GM12872 (cell line): ENCODE data around the gene LY6G5B.

Experiments
- TF ChIP-seq, protein P1 (sequence below): IDR thresholded peaks from 3 replicates; pipeline ENCODE4 v1.5.1; 2011; ENCODE audit warnings: low read depth, mild to moderate bottlenecking, low read length, moderate library complexity; ENCODE audit not compliant: insufficient read depth

Gene LY6G5B

GRCh38 chr6:31634131-31634530 is 35.6 kb upstream of the LY6G5B start:
- TF ChIP-seq, protein P1, sequence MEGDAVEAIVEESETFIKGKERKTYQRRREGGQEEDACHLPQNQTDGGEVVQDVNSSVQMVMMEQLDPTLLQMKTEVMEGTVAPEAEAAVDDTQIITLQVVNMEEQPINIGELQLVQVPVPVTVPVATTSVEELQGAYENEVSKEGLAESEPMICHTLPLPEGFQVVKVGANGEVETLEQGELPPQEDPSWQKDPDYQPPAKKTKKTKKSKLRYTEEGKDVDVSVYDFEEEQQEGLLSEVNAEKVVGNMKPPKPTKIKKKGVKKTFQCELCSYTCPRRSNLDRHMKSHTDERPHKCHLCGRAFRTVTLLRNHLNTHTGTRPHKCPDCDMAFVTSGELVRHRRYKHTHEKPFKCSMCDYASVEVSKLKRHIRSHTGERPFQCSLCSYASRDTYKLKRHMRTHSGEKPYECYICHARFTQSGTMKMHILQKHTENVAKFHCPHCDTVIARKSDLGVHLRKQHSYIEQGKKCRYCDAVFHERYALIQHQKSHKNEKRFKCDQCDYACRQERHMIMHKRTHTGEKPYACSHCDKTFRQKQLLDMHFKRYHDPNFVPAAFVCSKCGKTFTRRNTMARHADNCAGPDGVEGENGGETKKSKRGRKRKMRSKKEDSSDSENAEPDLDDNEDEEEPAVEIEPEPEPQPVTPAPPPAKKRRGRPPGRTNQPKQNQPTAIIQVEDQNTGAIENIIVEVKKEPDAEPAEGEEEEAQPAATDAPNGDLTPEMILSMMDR, result no peak

DNA sequence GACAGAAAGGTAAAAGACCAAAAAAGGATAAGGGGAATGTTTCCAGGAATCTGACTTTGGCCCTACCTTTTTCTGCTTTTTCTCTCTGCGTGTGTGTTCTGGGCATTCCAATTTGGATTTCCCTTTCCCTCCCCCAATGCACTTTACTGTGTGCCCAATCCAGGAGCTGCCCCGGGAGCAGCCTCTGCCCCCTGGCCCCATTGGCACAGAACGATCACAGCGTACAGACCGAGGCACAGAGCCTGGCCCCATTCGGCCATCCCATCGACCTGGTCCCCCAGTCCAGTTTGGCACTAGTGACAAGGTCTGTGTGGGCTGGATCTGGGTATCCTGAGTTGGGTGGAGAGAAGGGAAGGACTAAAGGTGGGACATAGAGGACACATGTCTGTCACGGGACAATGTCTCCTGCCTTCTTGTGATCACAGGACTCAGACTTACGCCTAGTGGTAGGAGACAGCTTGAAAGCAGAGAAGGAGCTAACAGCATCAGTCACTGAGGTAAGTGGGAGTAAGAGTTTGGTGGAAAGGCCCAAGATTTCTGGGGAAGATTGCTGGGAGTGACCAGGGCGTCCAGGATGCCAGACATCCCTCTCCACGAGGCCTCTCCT is 34.7 kb upstream of the LY6G5B start:
- TF ChIP-seq, protein P1, result no peak

- TF ChIP-seq, protein P1, result no peak
These were observed 32.8 kb upstream of the LY6G5B start for GRCh38 chr6:31636698-31637596.

- TF ChIP-seq, protein P1, result no peak
These were observed 30.7 kb upstream of the LY6G5B start for GRCh38 chr6:31639043-31639442.

- TF ChIP-seq, protein P1, result no peak
These were observed 30.3 kb upstream of the LY6G5B start for GRCh38 chr6:31639449-31639861.

DNA sequence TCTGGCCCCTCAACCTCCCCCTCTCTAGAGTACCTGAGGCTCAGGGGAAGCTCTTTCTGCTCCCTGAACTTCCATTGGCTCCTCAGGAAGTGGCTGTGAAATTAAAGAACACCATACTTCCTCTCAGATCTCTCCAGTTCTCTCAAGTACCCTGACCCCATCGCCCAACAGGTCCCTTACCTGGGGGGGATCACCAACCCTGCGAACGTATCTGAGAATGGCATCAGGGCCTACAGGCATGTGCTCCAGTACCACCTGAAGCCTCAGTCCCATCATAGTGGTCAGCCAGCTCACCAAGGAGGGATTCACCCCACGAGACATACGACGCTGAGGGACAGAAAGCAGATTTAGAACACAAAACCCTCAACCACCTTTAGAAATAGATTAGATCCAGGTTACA is 29.2 kb upstream of the LY6G5B start:
- TF ChIP-seq, protein P1, result no peak

- TF ChIP-seq, protein P1, result no peak
These were observed 28.4 kb upstream of the LY6G5B start for GRCh38 chr6:31641370-31641769.
